ACHN (cell line): ENCODE measurements around the gene SRGAP1.
"Not testable (repeated sequence)": the region's sequence is repeated elsewhere in the genome, so short reads cannot be mapped to it uniquely, and the experiment has no call there.

ENCODE experiments used
- DNase-seq: peaks from one replicate; pipeline ENCODE4 v3.0.0-alpha.2; 2015
- in situ Hi-C: cut with HindIII; loops from 2 replicates; pipeline ENCODE4 v1.10.0; 2017; ENCODE audit warnings: low sequenced_read_pairs, low pct_ligation_motif_present, low pct_unique_long_range_greater_than_20kb

The SRGAP1 gene

DNA sequence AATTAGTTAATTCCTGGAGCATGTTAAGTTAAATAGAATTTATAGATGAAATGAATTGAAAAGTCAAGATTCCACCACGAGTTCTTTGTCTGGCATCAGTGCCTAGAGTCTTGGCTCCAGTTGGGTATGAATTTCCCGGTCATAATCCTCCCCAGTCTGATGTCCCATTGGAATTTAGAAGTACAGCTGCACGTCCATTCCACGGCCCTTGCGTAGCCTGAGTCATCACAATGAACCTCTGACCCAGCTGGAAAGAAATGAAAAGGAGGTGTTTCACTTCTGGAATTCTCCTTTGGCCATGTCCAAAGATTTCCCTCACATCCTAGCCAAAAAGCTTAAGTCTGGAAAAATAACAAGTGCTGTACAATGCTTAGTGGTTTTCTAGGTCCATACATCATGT, 254.9 kb downstream of the SRGAP1 start:
- DNase-seq, result peak; percentile 99
- in situ Hi-C loops, result no loop called here

DNA sequence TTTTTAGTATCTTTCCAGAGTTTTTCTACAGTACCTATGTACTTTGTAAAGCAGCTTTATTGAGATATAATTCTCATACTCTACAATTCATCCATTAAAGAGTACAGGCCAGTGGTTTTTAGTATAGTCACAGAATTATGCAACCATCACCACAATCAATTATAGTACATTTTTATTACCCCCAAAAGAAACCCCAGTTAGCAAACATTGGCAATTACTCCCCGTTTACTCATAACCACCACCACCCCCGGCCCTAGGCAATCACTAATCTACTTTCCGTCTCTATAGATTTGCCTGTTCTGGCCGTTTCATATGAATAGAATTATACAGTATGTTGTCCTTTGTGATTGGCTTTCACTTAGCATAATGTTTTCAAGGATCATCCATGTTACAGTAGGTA, 257.8 kb downstream of the SRGAP1 start:
- no peak for DNase-seq
- in situ Hi-C loops, result no loop called here

DNA sequence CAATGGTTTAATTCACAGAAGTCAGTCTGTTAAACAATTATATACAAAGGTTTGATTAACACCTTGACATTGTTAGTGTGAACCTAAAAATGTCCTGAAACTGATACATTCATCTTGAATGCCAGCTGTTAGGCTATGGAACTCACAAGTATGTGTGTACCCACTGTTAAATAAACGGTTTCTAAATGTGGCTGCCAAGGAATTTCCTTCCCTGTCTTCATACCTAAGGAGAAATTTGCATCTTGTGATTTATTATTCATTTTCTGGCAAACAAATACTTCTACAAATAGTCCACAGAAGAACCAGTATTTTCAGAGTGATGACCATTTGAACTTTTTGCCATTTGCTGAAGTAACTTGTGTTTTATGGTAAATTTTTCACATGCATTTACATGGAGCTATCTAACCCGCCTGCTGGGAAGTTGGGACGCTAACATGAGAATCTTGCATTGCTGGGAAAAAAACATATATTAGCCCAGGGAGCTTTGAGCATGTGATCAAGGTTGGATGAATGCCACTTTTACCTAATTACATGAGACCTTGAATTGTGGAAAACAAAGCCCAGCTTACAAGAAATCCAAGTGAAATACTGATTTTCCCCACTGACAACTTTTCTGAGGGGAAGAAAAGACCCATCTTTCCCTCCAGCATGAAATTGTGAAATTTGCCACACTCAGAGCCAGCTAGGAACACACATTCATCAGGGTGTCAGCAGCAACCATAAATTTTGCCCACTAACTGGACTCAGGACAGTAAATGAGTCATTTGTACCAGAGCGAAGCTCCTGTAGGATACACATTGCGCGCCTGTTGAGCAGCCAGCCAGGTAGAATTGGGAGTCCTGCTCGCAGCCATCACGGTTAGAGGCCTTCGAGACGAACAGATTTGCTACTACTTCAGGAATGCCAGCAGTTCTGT, 259.6 kb downstream of the SRGAP1 start:
- in situ Hi-C loops, result no loop called here
- DNase-seq, result peak; percentile 63

DNA sequence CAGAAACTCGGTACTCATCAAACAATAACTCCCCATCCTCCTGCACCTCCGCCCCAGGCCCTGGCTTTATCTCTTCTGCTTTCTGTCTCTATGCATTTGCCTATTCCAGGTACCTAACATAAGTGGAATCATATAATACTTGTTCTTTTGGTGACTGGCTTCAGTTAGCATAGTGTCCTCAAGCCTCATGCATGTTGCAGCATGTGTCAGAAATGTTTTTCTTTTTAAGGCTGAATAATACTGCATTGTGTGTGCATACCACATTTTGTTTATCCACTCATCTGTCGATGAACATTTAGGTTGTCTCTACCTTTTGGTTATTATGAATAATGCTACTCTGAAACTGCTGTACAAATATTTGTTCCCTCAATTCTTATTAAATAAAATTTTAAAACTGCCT, 260.5 kb downstream of the SRGAP1 start:
- DNase-seq, result no peak
- in situ Hi-C loops, result no loop called here

DNA sequence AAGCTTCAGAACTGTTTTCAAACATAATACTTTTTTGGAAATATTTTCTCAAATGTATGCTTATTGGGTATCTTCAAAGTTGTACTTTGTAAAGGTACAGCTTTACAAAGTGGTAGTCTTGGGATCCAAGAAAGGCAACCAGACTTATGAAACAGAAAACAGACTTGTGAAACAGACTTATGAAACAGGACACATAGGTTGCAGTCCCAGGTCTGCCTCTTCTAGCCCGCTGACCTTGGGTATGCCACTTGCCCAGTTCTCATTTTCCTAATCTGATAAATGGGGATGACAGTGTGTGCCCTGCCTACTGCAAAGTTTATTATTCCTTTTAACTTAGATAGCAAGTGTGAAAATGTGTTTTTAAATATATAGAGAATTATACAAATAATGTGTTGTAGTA, 263.3 kb downstream of the SRGAP1 start:
- no peak for DNase-seq

DNA sequence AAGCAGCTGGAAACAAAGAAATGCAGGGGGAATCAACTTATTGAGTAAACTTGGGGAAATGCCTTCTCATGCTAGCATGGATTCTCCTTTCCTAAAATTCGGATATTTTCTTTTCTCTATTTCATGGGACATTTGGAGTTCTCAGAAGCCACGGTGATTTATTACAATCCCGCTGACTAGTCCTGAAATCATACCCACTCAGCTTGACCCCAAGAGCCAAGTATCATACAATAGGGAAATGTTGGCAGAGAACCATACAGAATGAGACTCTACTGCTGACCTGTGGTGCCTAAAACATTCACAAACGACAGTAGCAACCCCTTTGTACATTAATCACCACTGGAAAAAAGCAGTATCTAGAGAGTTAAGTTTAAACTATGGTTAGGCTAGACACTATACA, 265.2 kb downstream of the SRGAP1 start:
- DNase-seq, result no peak
- in situ Hi-C loops, result no loop called here

More for the DNA sequence above, 263.3 kb downstream of the SRGAP1 start:
- in situ Hi-C loops, result no loop called here

DNA sequence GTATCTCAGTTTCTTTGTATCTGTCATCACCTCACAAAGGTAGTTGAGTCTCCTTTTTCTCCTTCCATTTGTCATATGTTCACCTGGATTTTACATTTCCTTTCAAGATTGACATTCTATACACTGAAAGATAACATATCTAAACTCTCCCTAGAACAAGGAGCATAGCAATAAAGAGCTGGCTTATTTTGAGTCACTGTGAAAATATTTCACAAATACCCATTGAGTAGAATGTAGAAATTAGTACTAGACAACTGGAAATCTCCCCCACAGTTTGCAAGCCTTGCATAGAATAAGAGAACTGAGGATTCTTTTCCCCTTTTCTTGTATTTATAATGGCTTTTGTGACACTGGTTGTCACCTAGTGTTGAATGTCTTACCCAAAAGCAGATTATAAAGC, 266.4 kb downstream of the SRGAP1 start:
- DNase-seq, result no peak
- in situ Hi-C loops, result no loop called here

DNA sequence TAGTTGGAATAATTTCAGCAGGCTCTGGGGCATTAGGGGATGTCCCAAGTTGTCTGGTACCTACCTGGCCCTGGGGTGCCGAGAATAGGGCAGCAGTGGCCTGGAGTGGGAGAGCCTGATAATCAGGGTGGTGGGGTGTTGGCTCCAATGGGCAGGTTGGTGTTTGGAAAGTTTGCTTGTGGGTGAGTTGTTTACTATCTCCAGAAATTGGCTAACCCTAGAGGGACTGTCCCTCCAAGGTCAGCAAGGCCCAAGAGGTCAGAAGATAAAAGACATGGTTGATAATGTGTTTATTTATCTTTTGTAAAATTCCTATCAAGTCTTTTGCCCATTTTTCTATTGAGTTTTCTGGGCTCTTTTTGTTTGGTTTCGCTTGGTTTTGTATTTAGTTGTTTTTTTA, 272.5 kb downstream of the SRGAP1 start:
- in situ Hi-C loops, result no loop called here
- DNase-seq, result no peak

DNA sequence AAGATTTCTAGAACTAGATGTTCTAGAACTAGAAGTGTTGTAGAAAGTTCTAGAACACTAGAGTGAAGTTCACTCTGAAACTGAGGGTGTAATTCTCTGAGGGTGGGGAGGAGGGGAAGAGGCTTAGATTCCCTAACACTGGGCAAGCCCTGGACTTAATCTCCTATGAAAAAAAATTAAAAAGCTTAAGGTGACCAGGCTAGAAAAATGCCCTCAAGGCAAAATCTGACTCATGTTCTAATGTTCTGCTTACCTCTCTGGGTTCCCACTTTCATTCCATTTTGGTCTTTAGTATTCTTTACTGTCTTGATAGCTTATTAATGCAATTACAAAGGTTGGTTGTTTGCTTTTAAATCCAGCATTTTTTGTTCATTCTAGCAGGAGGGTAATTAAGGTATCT, 276.1 kb downstream of the SRGAP1 start:
- no peak for DNase-seq
- in situ Hi-C loops, result no loop called here

DNA sequence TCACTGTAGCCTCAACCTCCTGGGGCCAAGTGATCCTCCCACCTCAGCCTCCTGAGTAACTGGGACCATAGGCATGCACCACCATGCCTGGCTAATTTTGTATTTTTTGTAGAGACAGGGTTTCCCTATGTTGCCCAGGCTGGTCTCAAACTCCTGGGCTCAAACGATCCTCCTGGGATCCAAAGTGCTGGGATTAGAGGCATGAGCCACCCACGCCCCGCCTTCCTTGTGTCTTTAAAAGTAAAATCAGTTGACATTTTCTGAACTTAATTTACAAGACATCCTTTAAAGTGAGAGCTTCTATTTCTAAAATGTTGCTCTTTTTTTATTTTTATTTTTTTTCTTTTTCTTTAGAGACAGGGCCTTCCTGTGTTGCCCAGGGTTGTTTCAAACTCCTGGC, 276.6 kb downstream of the SRGAP1 start:
- DNase-seq, in situ Hi-C loops: not testable (repeated sequence)

DNA sequence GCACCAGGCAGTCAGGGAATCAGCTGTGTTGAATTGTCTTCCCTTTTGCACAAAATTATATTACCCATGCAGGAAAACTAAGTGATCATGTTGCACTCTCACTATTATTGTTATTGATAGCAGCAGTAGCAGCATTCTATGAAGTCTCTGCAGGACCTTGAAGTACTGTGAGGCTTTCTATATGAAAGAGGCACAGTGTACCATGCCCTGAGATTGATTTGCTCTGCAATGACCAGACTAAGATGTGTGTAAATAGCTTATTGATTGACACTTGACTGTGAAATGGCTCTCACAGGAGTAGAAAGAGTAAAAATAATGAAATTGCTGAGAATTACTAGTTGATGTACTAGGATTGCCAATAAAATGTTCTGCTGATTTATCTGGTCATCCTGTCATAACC, 277.7 kb downstream of the SRGAP1 start:
- in situ Hi-C loops, result no loop called here
- no peak for DNase-seq

DNA sequence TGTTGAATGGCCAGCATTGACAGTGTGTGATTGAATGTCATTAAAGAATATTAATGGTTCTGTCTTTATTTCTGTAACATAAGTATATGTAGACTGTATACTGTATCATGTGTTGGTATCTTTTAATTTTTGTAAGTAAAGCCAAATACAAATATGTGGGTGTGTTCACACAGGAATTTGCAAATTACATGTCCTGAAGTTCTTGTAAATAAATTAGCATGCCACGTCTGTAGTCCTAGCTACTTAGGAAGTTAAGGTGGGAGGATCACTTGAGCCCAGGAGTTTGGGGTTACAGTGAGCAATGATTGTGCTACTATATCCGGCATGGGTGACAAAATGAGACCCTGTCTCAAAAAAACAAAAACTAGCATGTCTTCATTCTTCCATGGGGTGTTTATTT, 278.5 kb downstream of the SRGAP1 start:
- no peak for DNase-seq
- in situ Hi-C loops, result no loop called here

DNA sequence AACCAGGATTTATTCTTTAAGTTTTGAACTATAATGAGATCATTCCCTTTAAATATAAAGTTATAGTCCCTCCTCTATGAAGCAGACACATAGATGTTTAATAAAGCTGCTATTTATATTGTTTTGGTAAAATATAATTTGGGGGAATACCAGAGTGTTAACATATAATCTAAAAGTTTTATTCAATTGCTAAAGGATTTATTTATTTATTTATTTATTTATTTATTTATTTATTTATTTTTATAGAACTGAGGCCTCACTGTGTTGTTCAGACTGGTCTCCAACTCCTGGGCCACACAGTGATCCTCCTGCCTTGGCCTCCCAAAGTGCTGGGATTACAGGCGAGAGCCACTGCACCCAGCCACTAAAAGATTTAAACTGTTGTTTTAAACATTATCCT, 278.9 kb downstream of the SRGAP1 start:
- no peak for DNase-seq
- in situ Hi-C loops, result no loop called here

DNA sequence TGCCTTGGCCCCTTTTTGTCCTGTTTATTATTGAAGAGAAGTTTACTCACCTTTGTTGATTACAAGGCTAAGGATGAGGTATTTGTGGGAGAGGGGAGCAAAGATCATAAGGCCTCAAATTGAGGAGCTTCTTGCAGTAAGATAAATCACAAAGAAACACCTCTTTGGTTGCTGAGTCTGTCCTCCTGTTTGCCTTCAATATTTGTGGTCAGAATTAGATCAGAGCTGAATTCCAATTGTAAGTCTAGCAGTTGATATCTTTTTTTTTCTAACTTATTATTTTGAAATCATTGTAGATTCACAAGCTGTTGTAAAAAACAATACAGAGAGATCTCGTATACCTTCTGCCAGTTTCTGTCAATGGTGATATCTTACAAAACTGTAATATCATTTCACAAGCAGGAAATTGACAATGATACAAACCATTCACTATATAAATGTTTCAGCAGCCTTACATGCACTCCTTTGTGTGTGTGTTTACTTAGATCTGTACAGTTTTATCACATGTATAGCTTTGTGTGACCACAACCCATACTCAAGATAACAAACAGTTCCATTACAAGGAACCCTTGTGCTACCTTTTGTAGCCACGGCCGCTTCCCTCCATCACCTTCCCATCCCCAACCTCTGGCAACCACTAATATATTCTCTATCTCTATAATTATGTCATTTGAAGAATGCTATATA, 280.2 kb downstream of the SRGAP1 start:
- in situ Hi-C loops, result no loop called here
- no peak for DNase-seq

DNA sequence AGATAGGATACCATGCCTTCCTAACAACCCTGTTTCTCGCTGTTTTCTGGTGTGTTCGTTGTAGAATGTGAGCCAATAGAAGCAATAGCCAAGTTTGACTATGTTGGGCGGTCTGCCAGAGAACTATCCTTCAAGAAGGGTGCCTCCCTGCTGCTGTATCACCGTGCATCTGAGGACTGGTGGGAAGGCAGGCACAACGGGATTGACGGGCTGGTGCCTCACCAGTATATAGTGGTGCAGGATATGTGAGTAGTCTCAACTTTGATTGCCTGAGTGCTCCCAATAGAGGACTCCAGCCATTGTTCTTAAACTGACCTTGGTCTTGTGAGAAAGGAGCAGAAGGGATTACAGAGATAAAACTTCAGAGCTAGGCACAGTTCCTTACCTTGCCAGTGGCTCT, 281.4 kb downstream of the SRGAP1 start:
- in situ Hi-C loops, result no loop called here
- no peak for DNase-seq

DNA sequence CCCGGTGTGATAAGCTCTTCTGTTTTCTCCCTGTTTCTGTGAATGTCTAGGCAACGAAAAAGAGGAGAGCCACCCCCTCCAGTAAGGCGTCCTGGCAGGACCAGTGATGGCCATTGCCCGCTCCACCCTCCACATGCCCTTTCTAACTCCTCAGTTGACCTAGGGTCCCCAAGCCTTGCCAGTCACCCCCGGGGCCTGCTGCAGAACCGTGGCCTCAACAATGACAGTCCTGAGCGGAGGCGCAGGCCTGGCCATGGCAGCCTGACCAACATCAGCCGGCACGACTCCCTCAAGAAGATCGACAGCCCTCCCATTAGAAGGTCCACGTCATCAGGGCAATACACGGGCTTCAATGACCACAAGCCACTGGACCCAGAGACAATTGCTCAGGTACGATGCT, 283.3 kb downstream of the SRGAP1 start:
- in situ Hi-C loops, result no loop called here
- no peak for DNase-seq

DNA sequence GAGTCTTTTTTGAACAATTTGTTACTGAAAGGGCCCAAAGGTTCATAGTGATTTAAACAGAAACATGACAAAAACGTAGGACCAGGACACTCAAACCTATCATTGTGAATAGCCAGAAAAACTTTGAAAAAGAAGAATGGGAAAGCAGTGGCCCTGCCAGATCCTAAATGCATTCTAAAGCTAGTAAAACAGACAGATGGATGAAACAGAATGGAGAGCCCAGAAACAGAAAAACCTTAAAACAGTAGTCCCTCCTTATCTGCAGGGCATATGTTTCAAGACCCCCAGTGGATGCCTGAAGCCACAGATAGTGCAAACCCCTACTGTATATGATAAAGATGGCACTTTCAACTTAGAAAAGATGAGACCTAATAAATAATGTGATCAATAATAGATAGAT, 283.9 kb downstream of the SRGAP1 start:
- DNase-seq, result no peak
- in situ Hi-C loops, result no loop called here

DNA sequence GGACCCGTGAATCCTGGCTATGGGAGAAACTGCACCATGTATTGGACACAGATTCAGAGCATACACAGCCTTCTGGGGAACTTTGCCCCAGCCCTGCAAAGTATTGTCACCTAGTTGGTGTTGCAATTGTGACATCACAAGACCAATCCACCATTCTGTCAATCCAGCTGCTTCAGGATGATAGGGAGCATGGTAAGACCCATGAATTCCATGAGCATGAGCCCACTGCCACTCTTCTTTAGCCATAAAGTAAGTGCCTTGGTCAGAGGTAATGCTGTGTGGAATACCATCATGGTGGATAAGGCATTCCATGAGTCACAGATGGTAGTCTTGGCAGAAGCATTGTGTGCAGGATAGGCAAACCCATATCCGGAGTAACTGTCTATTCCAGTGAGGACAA, 286.0 kb downstream of the SRGAP1 start:
- DNase-seq, in situ Hi-C loops: not testable (repeated sequence)

DNA sequence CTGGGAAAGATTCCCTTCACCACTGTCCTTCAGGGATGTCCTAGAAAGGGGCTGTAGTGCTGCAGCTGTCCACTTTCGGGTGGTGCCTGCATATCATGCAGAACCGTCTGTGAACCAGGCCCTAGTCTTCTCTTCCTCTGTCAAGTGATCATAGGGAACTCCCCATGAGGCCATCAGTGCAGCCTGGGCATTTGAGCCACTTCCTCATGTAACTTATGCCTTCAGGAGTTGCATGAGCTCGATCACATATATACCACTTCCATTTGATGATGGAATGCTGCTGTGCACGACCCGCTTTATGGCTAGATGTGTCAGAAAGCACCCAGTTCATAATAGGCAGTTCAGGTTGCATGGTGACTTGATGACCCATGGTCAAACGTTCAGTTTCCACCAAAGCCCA, 287.0 kb downstream of the SRGAP1 start:
- in situ Hi-C loops, result not testable (repeated sequence)

DNA sequence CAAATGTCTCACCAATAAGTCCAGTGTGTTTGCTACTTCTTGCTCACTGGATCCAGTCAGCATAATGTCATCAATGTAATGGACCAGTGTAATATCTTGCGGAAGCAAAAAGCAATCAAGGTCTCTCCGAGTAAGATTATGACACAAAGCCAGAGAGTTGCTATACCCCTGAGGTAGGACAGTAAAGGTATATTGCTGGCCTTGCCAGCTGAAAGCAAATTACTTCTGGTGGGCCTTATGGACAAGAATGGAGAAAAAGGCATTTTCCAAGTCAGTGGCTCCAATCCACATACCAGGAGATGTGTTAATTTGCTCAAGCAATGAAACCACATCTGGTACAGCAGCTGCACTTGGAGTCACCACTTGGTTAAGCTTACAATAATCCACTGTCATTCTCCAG, 288.2 kb downstream of the SRGAP1 start:
- DNase-seq, in situ Hi-C loops: not testable (repeated sequence)

More for the DNA sequence above, 287.0 kb downstream of the SRGAP1 start:
- DNase-seq, result not testable (repeated sequence)
